Measurements from ENCODE around the gene VPS37C.

The VPS37C gene

GRCh38 chr11:61153593-61154095, 7.6 kb downstream of the VPS37C start:
- DNase-seq: no peak

GRCh38 chr11:61152816-61153592, 8.2 kb downstream of the VPS37C start:
- DNase-seq: peak; percentile 85

- DNase-seq: no peak
Measured at GRCh38 chr11:61151545-61152252, 9.5 kb downstream of the VPS37C start.

- no peak for DNase-seq
Measured at GRCh38 chr11:61150706-61151544, 10.3 kb downstream of the VPS37C start.

- no peak for DNase-seq
Measured at GRCh38 chr11:61149624-61150615, 11.3 kb downstream of the VPS37C start.

- DNase-seq: no peak
Measured at GRCh38 chr11:61147791-61148620, 13.2 kb downstream of the VPS37C start.

GRCh38 chr11:61147271-61147670, 14.0 kb downstream of the VPS37C start:
- DNase-seq: no peak

- no peak for DNase-seq
Measured at GRCh38 chr11:61146416-61146815, 14.8 kb downstream of the VPS37C start.

GRCh38 chr11:61145228-61146005, 15.8 kb downstream of the VPS37C start:
- DNase-seq: no peak

GRCh38 chr11:61144511-61145179, 16.6 kb downstream of the VPS37C start:
- DNase-seq: no peak

GRCh38 chr11:61142424-61142823, 18.8 kb downstream of the VPS37C start:
- no peak for DNase-seq

- DNase-seq: no peak
Measured at GRCh38 chr11:61141601-61142028, 19.6 kb downstream of the VPS37C start.

GRCh38 chr11:61140416-61140815, 20.8 kb downstream of the VPS37C start:
- no peak for DNase-seq

- peak; percentile 17 for DNase-seq
Measured at GRCh38 chr11:61139387-61139786, 21.8 kb downstream of the VPS37C start.

GRCh38 chr11:61138935-61139334, 22.3 kb downstream of the VPS37C start:
- DNase-seq: peak; percentile 91

- no peak for DNase-seq
Measured at GRCh38 chr11:61134801-61135257, 26.4 kb downstream of the VPS37C start.

GRCh38 chr11:61133956-61134662, 27.1 kb downstream of the VPS37C start:
- no peak for DNase-seq

- no peak for DNase-seq
Measured at GRCh38 chr11:61133145-61133544, 28.1 kb downstream of the VPS37C start.
